Measurements from ENCODE around the gene KIF21B.
A peak's percentile ranks its signal among the peaks of the same experiment; 100 is the strongest.

KIF21B gene, protein sequence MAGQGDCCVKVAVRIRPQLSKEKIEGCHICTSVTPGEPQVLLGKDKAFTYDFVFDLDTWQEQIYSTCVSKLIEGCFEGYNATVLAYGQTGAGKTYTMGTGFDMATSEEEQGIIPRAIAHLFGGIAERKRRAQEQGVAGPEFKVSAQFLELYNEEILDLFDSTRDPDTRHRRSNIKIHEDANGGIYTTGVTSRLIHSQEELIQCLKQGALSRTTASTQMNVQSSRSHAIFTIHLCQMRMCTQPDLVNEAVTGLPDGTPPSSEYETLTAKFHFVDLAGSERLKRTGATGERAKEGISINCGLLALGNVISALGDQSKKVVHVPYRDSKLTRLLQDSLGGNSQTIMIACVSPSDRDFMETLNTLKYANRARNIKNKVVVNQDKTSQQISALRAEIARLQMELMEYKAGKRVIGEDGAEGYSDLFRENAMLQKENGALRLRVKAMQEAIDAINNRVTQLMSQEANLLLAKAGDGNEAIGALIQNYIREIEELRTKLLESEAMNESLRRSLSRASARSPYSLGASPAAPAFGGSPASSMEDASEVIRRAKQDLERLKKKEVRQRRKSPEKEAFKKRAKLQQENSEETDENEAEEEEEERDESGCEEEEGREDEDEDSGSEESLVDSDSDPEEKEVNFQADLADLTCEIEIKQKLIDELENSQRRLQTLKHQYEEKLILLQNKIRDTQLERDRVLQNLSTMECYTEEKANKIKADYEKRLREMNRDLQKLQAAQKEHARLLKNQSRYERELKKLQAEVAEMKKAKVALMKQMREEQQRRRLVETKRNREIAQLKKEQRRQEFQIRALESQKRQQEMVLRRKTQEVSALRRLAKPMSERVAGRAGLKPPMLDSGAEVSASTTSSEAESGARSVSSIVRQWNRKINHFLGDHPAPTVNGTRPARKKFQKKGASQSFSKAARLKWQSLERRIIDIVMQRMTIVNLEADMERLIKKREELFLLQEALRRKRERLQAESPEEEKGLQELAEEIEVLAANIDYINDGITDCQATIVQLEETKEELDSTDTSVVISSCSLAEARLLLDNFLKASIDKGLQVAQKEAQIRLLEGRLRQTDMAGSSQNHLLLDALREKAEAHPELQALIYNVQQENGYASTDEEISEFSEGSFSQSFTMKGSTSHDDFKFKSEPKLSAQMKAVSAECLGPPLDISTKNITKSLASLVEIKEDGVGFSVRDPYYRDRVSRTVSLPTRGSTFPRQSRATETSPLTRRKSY (N-terminal part only)

DNA sequence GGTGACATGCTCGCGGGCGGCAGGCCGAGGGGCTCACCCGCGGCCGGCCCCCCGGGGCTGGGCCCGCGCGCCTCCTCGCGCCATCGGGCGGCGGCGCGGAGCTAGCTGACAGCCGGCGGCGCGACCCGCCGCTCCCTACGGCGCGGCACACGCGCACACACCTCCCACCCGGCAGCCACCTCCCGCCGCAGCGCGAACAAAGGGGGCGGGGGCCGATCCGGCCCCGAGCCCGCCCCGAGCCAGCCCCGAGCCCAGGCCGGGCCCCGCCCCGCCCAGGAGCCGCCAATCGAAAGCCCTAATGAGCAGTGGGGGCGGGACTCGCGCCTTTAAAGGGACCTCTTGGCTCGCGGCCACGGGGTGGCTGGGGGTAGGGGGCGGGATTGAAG is at the start of gene KIF21B:
Gene KIF21B, minus strand, starts transcription at position 198 of the 386 bp plus-strand sequence. CDS start 331 bp downstream, outside the sequence.
- DNase-seq: peak; percentile 89

DNA sequence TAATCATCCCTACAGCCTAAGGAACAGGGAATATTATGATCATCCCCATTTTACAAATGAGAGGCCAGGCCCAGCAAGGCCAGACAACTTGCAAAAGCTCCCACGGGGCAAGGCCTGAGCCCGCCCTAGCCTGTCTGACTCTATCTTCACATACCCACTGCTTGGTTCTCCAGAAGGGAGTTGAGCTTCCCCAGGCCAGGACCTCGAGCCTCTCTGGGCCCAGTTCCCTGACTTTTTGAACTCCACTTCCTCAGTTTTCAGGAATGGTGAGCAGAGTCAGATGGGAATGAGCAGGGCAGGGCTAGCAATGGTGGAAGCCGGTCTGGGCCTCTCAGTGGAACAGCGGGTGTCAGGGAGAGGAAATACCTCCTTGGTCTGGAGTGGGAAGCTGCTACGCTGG is 49.4 kb upstream of the KIF21B start:
- DNase-seq: no peak

DNA sequence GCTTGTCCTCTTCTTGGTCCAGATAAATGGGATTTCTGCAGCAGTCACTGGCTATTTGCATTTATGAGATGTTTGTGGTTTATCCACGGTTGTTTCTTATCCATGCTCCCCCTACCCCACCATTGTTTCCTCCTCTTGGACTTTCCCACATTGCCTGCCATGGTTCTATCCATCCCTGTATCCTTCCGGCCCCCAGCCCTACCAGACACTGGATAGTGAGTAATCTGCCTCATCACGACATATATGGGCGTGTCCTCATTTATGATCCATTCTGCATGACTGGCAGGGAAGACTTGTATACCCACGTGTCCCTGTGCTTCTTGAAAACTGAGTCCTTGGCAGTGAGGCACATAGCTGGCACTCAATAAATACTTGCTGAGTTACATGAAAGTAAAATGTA is 48.6 kb upstream of the KIF21B start:
- DNase-seq: no peak

DNA sequence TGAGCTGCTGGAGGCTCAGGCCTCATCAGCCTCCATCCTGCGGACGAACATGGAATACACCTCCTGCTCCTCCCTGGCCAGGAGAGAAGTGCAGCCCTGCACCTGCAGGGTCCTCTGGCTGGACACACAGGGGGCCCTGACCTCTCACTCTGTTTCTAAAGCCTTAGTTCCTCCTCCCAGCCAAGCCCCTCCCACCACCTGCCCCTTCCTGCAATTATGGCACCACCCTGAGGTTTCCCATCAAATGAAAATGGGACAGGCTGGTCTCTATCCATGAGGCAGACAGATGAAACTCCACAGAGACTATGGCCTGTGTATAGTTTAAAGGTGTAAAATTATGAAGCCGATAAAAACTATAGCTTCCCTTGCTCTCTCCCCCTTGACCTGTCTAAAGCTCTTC is 46.1 kb upstream of the KIF21B start:
- no peak for DNase-seq

DNA sequence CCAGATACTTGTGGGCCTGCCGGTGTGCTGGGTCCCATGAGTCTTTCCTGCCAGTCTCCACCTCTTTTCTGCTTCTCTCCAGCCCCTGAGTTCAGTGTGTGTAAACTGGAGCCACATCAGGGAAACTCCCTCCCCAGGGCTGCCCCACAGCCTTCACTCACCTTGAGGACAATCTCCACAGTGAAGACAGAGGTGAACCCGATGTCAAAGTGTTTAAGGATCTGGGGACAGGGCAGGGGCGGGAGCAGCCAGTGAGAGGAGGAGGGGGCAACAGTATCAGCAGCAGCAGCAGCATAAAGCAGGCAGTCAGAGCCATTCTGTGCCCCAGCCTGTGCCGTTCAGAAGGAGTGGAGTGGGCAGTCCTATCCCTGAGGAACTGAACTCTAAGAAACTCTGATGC is 45.5 kb upstream of the KIF21B start:
- DNase-seq: no peak

DNA sequence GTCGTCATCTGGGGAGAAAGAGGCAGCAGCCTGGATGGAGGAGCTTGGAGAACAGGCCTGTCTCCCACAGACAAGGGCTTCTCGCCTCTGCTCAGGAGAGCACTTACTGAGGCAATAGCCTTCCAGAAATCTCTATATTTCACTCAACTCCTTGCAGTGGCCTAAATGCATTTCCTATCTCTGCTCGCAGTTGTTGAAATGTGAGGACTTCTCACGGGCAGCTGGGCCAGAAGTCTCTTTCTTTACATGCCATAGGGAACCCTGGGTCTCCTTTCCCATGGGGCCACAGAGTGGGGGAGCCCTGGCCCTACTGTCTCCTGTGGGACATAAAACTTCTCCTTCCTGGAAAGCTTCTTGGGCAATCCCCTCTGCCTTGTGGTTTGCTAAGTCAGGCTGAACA is 43.5 kb upstream of the KIF21B start:
- no peak for DNase-seq

DNA sequence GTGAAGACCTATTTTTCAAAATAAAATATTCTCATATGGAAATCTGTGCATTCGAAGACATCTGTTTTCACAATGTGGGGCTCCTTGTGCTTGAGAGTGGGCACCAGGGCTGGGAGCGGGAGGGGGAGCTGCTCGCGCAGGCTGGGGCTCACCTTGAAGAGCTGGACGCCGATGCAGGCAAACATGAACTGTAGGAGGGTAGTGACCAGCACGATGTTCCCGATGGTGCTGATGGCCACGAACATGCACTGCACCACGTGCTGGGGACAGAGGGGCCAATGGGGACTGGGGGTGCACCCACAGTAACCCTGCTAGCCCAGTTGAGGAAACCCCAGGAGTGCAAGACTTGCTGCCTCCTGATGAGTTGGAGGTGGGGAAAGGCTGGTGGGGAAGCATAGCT is 42.2 kb upstream of the KIF21B start:
- DNase-seq: no peak

DNA sequence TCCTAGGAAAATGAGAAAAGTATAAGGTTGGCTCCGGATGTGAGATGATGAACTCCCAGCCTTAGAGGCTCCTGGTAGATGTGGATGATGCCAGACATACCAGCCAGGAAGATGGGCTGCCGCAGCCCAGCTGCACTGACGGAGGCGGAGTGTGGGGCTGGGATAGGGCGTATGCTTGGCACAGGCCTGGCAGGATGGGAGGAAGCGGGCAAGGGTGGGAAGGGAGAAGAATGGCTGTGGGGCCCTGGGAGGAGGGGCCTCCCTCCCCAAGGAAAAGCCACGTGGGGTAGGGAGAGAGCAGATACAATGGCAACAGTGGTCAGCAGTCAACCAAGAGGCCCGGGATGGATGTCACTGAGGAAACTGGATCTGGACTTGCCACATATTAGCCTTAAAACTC is 41.3 kb upstream of the KIF21B start:
- DNase-seq: no peak

DNA sequence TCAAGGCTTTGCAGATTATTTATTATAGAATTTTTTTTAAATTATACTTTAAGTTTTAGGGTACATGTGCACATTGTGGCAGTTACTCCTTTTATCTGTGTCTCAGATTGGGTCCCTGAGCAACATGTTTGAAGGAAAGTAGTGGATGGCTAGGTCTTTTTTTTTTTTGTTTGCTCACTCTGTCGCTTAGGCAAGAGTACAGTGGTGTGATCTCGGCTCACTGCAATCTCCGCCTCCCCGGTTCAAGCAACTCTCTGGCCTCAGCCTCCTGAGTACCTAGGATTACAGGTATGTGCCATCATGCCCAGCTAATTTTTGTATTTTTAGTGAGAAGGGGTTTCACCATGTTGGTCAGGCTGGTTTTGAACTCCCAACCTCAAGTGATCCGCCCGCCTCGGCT is 39.6 kb upstream of the KIF21B start:
- DNase-seq: no peak

DNA sequence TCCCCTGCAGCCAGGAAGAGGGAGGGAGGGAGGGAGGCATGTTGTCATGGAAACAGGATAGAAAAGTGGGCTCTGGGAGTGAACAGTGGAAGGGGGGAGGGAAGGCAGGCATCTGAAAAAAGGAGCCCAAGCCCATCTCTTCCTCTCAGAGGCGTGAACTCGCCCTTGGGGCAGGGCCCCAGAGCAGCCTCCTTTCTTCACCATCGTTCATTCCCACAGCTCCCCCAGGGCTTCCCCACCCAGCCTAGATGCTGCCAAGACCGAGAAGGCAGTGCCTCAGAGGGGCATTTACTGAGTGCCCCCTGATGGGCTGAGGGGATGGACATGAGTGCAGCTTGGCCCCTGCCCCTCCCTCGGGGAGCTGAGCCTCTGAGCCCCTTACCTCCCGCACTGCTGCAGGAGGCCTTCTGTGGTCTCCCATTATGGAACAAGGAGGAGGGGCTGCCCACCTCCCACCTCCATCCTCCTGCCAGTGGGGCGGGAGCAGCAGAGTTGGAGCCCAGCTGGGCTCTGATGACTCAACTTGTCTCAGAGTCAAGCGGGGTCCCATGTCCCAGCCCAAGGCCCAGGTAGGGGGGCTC is 39.1 kb upstream of the KIF21B start:
- DNase-seq: no peak

DNA sequence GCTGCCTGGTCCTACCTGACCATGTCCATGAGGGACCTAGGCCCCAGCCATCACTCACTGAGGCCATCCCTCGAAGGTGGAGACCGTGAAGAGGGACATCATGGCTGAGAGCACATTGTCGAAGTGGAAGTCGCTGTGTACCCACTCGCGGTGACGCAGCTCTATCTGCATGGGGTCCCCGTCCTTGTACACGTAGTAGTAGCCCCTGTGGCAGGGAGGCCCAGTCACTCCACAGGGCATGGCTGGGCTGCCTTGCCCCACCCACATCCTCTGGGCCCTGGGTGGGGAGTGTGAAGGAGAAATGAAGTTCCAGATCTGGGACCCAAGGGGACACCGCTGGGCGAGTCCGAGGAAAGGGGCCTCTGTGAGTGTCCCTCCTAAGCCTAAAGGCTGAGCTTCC is 38.4 kb upstream of the KIF21B start:
- DNase-seq: no peak

DNA sequence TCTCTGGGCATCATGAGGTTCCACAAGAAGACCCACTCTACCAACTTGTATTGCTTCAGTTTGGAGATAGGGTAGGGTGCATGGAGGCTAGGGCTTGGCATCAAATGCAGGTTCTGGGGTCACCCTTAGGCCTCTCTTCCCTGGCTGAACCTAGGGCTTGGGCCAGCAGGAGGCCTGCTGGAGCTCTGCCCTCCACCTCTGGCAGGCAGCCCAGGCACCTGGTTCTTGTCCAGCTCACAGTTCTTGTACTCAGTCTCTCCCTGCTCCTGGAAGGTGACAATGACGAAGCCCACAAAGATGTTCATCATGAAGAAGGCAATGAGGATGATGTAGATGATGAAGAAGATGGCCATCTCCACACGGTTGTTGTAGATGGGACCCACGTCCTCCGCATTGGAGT is 37.5 kb upstream of the KIF21B start:
- no peak for DNase-seq

DNA sequence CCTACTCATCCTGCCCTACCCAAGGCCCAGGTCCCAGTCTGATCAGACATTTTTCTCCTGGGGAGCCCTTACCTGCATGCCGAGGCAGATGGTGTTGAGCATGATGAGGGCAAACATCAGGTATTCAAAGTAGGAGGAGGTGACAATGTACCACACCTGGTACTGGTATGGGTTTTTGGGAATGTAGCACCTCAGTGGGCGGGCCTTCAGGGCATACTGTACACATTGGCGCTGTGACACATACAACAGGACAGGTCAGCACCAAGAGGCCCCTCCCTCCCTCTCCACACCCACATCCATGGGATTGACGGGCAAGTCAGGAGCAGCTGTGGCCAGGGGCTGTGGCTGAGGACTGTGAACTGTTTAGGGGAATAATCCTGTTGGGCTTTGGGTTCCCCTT is 37.1 kb upstream of the KIF21B start:
- no peak for DNase-seq

DNA sequence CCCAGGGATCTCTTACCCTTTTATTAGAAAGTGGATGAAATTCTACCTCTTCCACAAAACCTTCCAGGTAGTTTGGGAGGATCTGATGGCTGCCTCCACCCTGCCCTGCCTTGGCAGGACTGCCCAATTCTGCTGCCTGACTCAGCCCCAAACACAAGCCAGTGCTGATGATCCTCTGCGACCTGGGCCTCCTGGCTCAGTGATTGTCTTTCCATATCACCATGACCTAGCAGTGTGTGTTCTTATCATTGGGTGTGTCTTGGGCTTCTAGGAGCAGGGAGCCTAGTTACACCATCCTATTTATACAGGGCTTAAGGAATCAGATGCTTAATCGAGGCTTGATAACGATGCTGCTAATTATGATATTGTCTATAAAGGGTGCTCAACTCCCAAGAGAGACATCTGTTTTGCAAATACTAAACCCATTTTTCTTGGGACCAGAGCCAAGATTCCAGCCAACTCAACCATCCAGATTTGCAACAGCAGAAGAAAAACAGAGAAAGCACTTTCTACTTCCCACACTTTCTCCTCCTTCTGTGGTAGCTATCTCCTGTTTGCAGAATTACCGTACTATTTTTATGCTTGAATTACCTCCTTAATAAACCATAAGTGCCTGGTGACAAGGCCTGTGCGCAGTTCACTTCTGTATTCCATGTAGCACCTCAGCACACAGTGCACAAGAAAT is 36.5 kb upstream of the KIF21B start:
- DNase-seq: peak; percentile 12

DNA sequence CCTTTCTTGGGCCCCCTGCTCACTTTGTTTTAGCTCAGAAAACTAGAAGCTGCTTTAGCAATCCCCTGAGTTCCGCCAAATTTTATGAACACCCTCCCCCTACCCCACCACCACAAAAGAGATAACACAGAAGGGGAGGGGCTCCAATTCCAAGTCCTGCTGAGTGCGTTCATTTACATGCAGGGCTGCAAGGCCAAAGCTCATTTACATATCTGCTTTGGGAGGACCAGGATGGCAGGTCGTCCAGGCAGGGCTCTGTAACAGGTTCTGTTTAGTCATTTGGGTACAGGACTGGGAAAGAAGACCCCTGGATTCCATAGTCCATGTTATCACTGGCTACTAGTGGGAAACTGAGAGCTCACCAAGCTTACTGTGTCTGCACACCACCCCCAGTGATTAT is 35.9 kb upstream of the KIF21B start:
- DNase-seq: peak; percentile 85

DNA sequence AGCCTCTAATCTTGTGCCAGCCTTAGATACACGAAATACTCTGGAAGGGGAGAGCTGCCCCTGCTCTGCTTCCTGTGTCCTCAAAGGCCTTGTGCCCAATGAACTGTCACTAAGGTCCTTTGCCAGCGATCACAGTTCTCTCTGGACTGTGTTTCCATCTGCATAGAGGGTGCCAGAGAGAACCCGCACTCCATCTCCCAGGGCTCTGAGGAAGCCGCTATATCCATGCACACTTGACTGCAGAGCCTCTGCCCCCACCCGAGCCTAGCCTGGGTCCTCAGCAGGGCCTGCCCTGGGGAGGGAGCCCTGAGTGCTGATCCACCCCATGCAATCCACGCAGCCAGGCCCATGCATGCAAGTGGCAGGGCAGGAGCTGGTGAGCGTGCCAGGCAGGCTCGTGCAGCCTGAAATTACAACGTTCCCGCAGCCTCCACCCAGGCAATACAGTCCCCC is 30.6 kb upstream of the KIF21B start:
- DNase-seq: no peak

DNA sequence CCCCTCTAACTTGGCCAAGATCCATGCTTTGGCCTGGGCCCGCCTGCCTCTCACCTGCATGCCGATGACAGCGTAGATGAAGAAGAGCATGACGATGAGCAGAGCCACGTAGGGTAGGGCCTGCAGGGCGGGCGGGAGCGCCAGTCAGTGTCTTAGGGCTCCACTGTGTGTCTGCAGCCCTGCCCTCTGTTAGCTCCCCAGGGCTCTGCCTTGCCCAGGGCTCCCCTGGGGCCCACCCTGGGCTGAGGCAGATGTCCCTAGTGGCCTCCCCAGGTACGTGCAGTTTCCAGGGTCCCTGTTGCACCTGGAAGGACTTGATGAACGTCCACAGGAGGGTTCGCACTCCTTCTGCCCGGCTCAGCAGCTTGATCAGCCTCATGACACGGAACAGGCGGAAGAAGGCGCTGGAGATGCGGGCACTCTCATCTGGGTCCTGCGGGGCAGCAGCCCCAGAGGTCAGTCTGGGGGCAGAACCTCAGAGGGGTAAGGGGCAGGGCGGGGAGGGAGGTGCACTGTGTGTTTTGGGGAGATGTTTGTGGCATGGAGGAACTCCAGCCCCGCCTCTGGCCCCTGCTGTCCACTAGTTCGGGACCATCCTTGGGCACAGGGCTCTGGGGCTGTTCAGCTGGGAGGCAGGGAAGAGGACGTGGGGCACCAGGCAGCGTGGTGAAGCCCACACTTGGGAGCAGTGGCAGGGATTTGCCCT is 29.8 kb upstream of the KIF21B start:
- DNase-seq: no peak

DNA sequence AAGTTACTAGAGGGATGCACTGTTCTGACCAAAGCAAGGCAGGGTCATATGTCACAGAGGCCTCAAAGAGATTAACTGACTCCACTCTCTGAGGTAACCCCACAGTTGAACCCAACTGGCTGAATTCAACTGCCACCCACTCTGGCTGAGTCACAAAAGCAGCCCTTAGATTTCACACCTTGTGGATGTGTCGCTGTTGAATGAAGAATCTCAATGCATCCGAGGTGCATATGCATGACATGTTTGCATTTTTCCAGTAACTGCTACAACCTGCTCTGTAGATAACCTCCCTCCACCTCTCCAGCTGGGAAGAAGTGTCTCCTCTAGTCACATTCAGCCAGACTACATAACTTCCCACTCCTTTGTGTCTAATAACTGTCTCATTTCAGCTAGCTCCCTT is 27.9 kb upstream of the KIF21B start:
- no peak for DNase-seq

DNA sequence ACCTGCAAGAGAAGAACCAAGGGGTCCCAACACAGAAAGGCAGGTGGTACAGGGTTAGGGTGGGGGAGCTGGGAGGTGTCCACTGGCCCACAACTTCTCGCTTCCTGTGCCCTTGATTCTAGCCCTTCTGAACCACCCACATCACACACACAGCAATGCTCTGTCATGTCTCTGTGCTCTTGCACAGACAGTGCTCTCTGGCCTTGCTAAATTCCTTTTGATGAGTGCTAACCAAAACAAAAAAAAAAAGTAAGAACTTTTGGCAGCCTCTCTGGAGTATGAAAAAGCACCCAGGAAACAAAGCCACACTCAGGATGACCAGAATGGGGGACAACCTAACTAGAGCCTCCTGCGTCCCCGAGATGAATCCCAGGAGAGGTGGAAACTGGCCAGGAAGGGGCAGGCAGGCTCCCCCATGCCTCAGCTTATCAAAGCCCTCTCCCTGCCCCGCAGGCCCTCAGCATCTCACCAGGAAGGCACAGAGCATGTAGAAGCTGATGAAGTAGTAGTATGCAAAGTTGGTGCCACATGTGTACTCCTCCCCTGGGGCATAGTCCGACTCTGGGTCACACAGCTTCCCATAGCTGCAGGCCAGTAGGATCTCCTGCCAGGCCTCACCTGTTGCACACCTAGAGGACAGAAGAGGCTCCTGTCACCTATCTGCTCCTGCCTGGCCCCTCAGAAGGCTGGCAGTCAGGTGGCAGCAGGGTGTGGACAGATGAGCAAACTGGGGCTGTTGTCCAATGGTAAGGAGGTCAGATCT is 27.2 kb upstream of the KIF21B start:
- no peak for DNase-seq

DNA sequence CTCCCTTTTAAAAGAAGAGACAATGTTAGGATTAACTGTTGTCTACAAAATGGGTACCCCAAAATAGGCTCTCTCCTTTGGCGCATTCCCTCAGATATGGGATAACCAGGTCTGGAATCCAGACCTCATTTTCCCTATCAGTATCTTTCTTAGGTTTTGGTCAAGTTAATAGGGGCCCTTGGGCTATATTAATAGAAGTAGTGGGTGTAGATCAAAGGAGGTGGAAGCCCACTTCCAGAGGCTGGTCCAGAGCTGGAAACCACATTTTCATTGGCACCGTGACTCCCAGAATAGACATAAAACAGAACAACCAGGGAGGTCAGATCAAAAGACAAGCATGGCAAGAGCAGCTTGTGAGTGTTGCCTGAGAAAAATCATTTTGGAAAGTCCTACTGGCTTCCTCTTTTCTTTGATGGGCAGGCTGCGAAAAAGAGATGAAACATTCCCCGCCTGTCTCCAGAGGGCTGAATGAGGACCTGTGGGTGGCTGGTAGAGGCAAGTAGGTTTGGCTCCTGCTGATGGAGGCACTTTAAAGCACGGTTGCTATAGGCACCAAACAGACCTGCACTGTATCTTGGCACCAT is 25.8 kb upstream of the KIF21B start:
- peak; percentile 25 for DNase-seq

DNA sequence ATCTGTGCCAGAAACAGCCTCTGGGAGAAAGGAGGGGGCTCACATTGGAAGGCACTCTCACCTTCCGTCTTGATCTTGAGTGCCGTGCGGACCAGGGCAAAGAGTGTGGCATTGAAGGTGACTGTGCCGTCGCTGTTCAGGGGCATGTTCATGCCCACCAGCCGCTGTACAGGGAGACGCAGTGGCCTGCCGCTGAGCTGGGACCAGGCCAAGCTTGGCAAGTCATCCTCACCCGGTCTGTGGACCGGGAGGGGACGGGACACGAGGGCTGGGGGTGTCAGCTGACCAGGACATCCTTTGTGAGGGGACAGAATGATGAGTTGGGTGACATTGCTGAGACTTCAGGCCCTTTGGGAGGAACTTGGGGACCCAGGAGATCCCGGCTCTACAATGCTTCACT is 25.0 kb upstream of the KIF21B start:
- no peak for DNase-seq

All from OCI-M1 (cell line).